Suppressor macrophage treated with lipopolysaccharide for 1 hour (primary cell): ENCODE data around the gene ZNF485.
"Not testable (repeated sequence)": the region's sequence is repeated elsewhere in the genome, so short reads cannot be mapped to it uniquely, and the experiment has no call there.

Experiments
- DNase-seq, 3 donors: peaks; one replicate each; pipeline ENCODE4 v3.0.0-alpha.2; 2020 to 2022

ZNF485 gene

DNA sequence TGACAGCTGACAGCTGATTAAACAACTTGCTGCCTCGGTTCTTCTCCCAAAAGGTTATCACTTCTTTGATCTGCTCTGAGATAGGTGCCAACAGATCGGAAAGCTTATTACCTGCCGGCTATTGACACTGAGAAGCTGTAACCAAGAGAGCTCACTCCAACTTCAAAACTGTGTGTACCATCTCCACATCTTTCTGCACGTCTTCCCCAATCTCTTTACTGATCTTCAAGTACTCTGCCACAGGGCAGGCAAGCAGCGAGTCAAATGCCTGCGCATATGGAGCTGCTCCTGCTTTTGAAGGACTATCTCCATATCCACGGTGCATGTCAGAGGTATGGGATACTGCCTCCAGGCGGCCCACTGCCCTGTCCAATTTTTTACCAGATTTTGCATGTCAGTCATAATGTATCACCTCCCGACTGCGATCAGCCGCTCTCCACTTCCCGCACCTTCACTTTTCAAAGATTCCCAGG is 352 bp upstream of the ZNF485 start:
- DNase-seq: no peak

DNA sequence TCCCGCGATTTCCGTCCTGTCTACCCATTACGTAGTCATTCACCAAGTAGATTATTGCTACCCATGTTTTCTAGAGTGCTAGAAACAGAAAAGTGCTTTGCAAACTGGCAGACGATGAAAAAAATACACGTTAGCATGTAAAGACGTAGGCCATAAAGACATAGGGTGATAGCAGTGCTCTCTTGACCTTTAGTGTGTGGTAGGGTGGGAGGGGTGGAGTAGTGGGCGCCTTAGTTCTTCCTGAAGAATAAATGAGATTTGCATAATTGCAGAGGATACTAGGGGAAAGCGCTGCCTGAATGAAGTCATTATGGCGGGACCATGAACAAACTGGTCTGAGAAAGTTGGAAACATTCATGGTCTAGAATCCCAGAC is 948 bp downstream of the ZNF485 start:
- DNase-seq: no peak

DNA sequence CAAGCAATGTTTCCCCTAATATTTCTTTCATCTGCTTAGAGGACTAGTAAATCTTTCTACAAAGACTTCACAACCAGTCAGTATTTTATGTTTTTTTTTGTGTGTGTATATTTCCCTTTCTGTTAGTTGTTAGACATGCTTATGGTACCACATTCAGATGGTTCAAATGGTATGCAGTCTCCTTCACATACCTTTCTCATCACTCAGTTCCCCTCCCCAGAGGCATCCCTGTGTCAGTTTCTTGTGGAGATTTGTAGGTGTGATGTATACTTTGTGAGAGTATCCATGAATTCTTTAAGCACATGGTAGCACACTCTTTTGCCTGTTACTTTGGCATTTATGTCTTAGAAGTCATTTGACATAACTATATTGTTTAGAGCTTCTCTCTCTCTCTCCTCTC is 4.4 kb downstream of the ZNF485 start:
- DNase-seq: no peak

DNA sequence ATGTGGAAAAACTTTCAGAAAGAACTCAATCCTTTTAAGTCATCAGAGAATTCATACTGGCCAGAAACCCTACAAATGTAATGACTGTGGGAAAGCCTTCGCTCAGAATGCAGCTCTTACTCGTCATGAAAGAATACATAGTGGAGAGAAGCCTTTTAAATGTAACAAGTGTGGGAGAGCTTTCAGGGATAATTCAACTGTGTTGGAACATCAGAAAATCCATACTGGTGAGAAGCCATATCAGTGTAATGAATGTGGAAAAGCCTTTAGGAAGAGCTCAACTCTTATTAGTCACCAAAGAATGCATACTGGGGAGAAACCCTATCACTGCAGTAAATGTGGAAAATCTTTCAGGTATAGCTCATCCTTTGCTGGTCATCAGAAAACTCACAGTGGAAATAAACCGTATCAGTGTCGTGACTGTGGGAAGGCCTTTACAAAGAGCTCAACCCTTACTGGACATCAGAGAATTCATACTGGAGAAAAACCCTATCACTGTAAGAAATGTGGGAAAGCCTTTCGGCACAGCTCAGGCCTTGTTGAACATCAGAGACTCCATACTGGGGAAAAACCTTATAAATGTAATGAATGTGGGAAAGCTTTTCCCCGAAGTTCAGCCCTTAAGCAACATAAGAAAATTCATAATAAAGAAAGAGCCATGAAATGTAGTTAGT is 10.6 kb downstream of the ZNF485 start:
- no peak for DNase-seq

GRCh38 chr10:43619368-43619767 is 13.1 kb downstream of the ZNF485 start:
- DNase-seq: no peak

GRCh38 chr10:43622038-43622437 is 15.8 kb downstream of the ZNF485 start:
- DNase-seq: no peak

GRCh38 chr10:43623351-43623750 is 17.1 kb downstream of the ZNF485 start:
- peak in 2 of 3 donors; percentile 6 to 46 for DNase-seq

- no peak for DNase-seq
These were observed 21.7 kb downstream of the ZNF485 start for GRCh38 chr10:43627942-43628341.

DNA sequence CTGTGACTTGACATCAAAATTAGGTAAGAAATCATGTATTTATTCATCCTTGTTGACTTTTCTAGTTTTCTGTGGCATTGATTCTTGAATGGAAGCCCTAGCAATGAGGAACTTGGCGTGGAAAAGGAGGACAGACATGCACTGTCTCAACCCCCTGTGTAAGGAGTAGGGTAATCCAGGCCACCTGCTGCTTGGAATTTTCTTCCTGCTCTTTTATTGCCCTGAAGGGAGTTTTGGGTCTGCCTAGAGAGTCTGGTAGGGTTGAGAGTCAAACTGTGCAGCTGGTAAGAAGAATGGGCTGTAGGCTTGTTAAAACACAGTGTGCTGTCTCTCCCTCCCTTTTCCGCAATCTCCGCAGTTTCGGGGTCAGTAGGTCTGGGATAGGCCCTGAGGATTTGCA is 22.7 kb downstream of the ZNF485 start:
- no peak for DNase-seq

DNA sequence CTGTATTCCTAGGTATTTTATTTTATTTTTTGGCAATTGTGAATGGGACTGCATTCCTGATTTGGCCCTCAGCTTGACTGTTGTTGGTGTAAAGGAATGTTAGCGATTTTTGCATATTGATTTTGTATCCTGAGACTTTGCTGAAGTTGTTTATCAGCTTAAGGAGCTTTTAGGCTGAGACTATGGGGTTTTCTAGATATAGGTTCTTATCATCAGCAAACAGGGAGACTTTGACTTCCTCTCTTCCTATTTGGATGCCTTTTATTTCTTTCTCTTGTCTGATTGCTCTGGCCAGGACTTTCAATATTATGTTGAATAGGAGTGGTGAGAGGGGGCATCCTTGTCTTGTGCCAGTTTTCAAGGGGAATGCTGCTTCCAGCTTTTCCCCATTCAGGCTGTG is 29.6 kb downstream of the ZNF485 start:
- not testable (repeated sequence) for DNase-seq

- DNase-seq: no peak
These were observed 34.4 kb downstream of the ZNF485 start for GRCh38 chr10:43640603-43641002.

DNA sequence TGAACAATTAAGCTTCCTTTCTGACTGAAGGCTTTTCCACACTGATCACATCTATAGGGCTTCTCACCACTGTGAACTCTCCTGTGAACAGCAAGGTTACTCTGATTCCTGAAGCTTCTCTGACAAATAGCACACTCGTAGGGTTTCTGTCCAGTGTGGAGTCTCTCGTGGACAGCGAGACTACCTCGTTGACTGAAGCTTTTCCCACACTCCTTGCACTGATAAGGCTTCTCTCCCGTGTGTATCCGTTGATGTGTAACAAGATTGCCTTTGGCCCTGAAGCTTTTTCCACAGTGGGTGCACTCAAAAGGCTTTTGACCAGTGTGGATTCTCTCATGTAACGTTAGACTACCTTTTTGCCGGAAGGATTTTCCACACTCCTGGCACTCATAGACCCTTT is 38.0 kb downstream of the ZNF485 start:
- DNase-seq: no peak

DNA sequence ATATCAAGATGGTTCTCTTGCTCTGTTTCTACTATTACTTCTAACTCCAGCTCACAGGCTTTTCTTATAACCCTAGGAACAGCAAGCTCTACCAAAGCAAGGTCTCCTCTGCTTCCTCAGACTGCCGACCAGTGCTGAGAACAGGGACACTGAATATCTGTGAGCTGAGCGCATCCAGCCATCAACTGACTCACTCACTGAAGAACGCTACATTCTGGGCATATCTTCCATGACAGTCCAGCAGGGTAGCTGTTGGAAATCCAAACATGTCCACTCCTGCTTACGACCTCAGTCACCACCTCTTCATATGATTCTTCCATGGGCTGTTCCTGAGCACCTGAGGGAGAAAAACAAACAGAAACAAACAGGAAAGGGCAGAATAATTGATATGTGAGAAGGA is 39.6 kb downstream of the ZNF485 start:
- DNase-seq: no peak

- DNase-seq: no peak
These were observed 41.3 kb downstream of the ZNF485 start for GRCh38 chr10:43647576-43647975.

GRCh38 chr10:43648095-43648397 is 41.8 kb downstream of the ZNF485 start:
- no peak for DNase-seq

- peak; percentile 88 to 95 (median 92) for DNase-seq
These were observed 42.4 kb downstream of the ZNF485 start, which contains the start of gene ZNF32 for GRCh38 chr10:43648398-43649184. Gene ZNF32, minus strand, starts transcription at chr10:43648881. Its CDS starts 2,748 bp downstream, at chr10:43646133.

DNA sequence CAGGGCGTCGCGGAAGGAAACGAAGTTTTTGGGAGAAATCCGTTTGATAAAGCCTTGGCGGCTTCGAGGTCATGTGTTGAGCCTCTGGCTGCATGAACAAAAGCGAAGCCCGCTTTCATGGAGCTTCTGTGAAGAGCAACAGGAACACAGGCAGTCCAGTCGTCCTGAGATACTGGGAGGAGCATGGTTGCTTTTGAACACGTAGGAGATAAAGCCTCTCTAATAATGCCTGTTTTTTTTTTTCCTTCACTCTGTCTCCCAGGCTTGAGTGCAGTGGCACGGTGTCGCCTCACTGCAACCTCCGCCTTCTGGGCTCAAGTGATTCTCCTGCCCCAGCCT is 42.9 kb downstream of the ZNF485 start:
- no peak for DNase-seq

DNA sequence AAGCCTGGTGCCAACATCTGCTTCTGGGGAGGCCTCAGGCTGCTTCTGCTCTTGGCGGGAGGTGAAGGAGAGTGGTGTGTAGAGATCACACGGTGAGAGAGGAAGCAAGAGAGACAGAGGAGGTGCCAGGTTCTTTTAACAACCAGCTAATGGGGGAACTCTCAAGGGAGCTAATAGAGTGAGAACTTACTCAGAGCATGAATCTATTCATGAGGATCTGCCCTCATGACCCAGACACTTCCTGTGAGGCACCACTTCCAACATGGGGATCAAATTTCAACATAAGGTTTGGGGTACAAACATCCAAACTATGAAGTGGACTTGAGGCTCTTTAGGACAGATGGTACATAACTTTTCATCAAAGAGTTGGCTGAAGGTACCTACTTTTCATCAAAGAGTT is 47.5 kb downstream of the ZNF485 start:
- DNase-seq: no peak

DNA sequence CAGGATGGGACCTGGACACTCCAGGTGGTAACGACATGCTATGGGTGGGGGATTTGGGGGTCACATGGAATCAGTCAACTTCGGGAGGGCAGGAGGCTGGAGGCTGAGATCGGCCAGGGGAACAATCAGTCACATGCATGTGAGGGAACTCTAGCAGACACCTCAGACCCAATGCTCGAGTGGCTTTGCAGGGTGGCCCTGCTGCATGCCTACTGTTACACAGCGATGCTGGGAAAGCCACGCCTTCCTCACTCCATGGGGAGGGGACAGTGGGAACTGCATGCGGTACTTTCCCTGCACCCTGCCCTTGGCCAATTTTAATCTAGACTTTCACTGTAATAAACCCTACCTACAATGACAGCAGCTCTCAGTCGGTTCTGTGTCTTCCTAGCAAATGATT is 49.1 kb downstream of the ZNF485 start:
- DNase-seq: no peak

GRCh38 chr10:43658227-43658626 is 52.0 kb downstream of the ZNF485 start:
- DNase-seq: no peak

DNA sequence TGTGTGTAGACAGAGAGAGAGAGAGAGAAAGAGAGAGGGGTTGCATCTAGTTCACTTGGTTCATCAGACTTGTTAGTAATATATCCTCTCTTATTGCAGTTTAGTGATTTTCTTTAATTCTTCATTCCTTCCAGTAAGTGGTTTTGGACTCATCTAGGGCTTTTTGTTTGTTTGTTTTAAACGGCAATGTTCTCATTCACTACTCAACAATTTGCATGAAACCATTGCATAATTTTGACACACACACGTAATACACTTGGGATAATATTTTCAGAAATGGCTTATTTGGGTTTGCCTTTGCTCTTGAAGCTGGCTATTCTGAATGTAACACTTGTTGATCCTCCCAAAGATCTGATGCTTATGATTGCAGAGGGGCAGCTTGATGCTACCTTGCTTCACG is 58.8 kb downstream of the ZNF485 start:
- DNase-seq: no peak

- no peak for DNase-seq
These were observed 60.3 kb downstream of the ZNF485 start for GRCh38 chr10:43666552-43666951.

DNA sequence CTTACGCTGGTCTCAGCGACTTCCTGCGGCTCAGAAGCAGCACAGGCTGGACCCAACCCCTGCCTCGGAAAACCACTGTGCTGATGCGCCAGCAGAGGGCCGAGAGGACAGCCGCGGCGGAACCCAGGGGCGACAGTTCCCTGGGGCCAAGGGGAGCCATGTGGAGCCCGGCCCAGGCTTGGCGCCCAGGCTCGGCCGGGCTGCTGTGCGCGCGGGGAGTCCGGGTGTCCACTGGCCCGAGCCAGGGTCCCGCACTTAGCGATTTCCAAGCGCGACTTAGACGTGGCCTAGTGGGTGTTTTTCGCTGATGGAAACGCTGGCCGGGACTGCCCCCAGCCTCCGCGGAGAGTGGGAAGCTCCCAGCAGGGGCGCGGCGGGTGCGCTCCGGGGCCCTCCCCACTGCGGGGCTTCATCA is 61.1 kb downstream of the ZNF485 start:
- peak; percentile 28 to 48 (median 40) for DNase-seq
